HepG2 (cell line): ENCODE data around the gene LAPTM4A. TPM values are rescaled to one million over a fixed set of nuclear protein-coding genes. Genes with fewer than 3 reads are reported as not detected.
A peak's percentile ranks its signal among the peaks of the same experiment; 100 is the strongest.

ENCODE experiments used
- AKNA ChIP-seq: sonication (generic); formaldehyde crosslinking; IDR thresholded peaks from 2 replicates; pipeline ENCODE4 v1.4.0; 2020; ENCODE audit warnings: missing genetic modification reagents, borderline replicate concordance
- ARNTL ChIP-seq: sonication (generic); formaldehyde crosslinking; IDR thresholded peaks from 2 replicates; pipeline ENCODE4 v1.4.0; 2020; ENCODE audit warnings: mild to moderate bottlenecking, missing genetic modification reagents
- CREM ChIP-seq, 2 experiments: sonication (generic) in 1 of 2; formaldehyde crosslinking in 1 of 2; IDR thresholded peaks; 2 replicates each; pipeline versions ENCODE4 v1.4.0 to v1.6.1; 2016 to 2020; ENCODE audit warnings: antibody characterized with exemption in 1 of 2, mild to moderate bottlenecking in 1 of 2, missing genetic modification reagents in 1 of 2
- GMEB2 ChIP-seq: IDR thresholded peaks from 2 replicates; pipeline ENCODE4 v1.6.1; 2016; ENCODE audit warnings: missing biosample characterization, missing genetic modification reagents, low read depth
- GPN1 ChIP-seq: sonication (generic); formaldehyde crosslinking; IDR thresholded peaks from 2 replicates; pipeline ENCODE4 v1.5.1; 2020; ENCODE audit warnings: missing genetic modification reagents, borderline replicate concordance
- KAT8 ChIP-seq: IDR thresholded peaks from 2 replicates; pipeline ENCODE4 v1.6.1; 2016; ENCODE audit warnings: missing genetic modification reagents, missing compliant biosample characterization
- KLF9 ChIP-seq: IDR thresholded peaks from 2 replicates; pipeline ENCODE4 v1.6.1; 2016; ENCODE audit warnings: low read depth
- KMT2A ChIP-seq: sonication (generic); formaldehyde crosslinking; IDR thresholded peaks from 2 replicates; pipeline ENCODE4 v1.4.0; 2020; ENCODE audit warnings: missing genetic modification reagents
- NR2F2 ChIP-seq: IDR thresholded peaks from 2 replicates; pipeline ENCODE4 v1.6.1; 2012; ENCODE audit warnings: low read depth, inconsistent platforms, borderline replicate concordance
- PAWR ChIP-seq: sonication (generic); formaldehyde crosslinking; IDR thresholded peaks from 2 replicates; pipeline ENCODE4 v1.4.0; 2020; ENCODE audit warnings: missing genetic modification reagents, mild to moderate bottlenecking, borderline replicate concordance
- RXRB ChIP-seq: IDR thresholded peaks from 2 replicates; pipeline ENCODE4 v1.6.1; 2016; ENCODE audit warnings: borderline replicate concordance, missing genetic modification reagents, missing compliant biosample characterization
- SALL1 ChIP-seq: sonication (generic); formaldehyde crosslinking; IDR thresholded peaks from 2 replicates; pipeline ENCODE4 v1.8.0; 2022; ENCODE audit warnings: mild to moderate bottlenecking, missing genetic modification reagents
- SALL2 ChIP-seq: sonication (generic); formaldehyde crosslinking; IDR thresholded peaks from 2 replicates; pipeline ENCODE4 v1.8.1; 2023; ENCODE audit warnings: mild to moderate bottlenecking, missing genetic modification reagents, inconsistent platforms
- SIN3B ChIP-seq: fragments of 150-350 bp; IDR thresholded peaks from 2 replicates; pipeline ENCODE4 v1.6.1; 2014; ENCODE audit warnings: low read length
- TBX3 ChIP-seq: fragments of 450-650 bp; IDR thresholded peaks from 2 replicates; pipeline ENCODE4 v1.6.1; 2017; ENCODE audit warnings: antibody characterized with exemption, mild to moderate bottlenecking, inconsistent platforms, borderline replicate concordance
- ZKSCAN1 ChIP-seq: fragments of 150-350 bp; IDR thresholded peaks from 2 replicates; pipeline ENCODE4 v1.6.1; 2014; ENCODE audit warnings: low read length
- ZNF138 ChIP-seq: sonication (generic); formaldehyde crosslinking; IDR thresholded peaks from 2 replicates; pipeline ENCODE4 v1.5.0; 2020; ENCODE audit warnings: mild to moderate bottlenecking, low read depth, missing genetic modification reagents
- ZNF547 ChIP-seq: sonication (generic); formaldehyde crosslinking; IDR thresholded peaks from 2 replicates; pipeline ENCODE4 v1.5.1; 2020; ENCODE audit warnings: mild to moderate bottlenecking, missing genetic modification reagents
- ZNF552 ChIP-seq: sonication (generic); formaldehyde crosslinking; IDR thresholded peaks from 2 replicates; pipeline ENCODE4 v1.9.0; 2022; ENCODE audit warnings: missing genetic modification reagents, mild to moderate bottlenecking, borderline replicate concordance
- ZNF577 ChIP-seq: sonication (generic); formaldehyde crosslinking; IDR thresholded peaks from 2 replicates; pipeline ENCODE4 v1.4.0; 2020; ENCODE audit warnings: mild to moderate bottlenecking, low read depth, missing genetic modification reagents, borderline replicate concordance
- ZNF614 ChIP-seq: IDR thresholded peaks from 2 replicates; pipeline ENCODE4 v1.6.1; 2018; ENCODE audit warnings: missing biosample characterization, missing genetic modification reagents, inconsistent platforms, borderline replicate concordance
- polyA plus RNA-seq, 8 experiments: library from polyadenylated mRNA; depleted of rRNA in 3 of 8; stranded (reverse) in 7 of 8; unstranded in 1 of 8; fragments of >200 nt; fragmentation: Illumina TruSeq in 4 of 8; extraction: Trizol in 4 of 8; gene quantifications; 2 replicates each; pipeline versions ENCODE4 v1.2.1 to v1.2.3, GENCODE V29; 2011 to 2016; ENCODE audit warnings: low read depth in 4 of 8, missing spikeins in 1 of 8, mixed read lengths in 1 of 8; ENCODE audit not compliant: insufficient read depth in 1 of 8
- total RNA-seq, 5 experiments: library from RNA; depleted of rRNA; stranded (reverse); fragments of >200 nt; fragmentation: Illumina TruSeq; extraction: Trizol; gene quantifications; 2 replicates each; pipeline ENCODE4 v1.2.3, GENCODE V29; 2016; ENCODE audit warnings: low read depth in 1 of 5
- TF ChIP-seq, protein P1 (sequence below): sonication (generic); formaldehyde crosslinking; IDR thresholded peaks from 2 replicates; pipeline ENCODE4 v1.4.0; 2020; ENCODE audit warnings: missing genetic modification reagents

Gene LAPTM4A
- total and polyA plus RNA-seq, 2 of the 13 experiments (the other 11 are each of a cell fraction or from before 2014, with no cell fraction given), result 116 to 558 TPM

DNA sequence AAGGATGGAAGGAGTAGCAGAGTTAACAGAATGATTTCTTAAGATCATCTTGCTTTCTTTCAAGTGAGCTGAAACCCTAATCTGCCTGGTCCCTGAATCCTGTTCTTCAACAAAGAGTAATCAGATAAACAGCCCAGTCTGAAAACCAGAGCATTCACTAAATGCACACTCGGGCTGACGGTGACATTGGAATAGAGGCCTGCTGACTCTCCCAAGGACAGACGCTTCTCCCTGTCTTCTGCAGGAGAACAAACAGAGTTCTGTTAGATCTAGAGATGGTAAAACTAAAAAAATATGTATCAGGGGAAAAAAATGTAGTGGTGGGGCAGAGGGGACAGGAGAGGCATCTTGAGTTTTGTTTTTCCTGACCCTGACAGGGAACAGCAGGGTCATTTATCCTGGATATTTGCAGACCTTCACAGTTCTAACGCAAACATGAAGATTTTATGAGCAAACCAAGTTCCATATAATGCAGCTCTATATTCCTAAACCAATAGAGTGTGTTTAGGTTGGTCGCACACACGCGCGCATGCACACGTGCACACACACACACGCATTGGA, 46.3 kb downstream of the LAPTM4A start (continued):
- TF ChIP-seq ZNF577 (CRISPR knock-in tag), result no peak
- TF ChIP-seq KAT8 (CRISPR knock-in tag), result peak; percentile 43; the same call in 1 of the 2 replicates
- no peak for TF ChIP-seq ZKSCAN1
- TF ChIP-seq GPN1 (CRISPR knock-in tag), result no peak
- no peak for TF ChIP-seq SIN3B
- peak; percentile 84; the same call in 1 of the 2 replicates for TF ChIP-seq ZNF614
- TF ChIP-seq ZNF552 (CRISPR knock-in tag), result no peak
- TF ChIP-seq, protein P1, sequence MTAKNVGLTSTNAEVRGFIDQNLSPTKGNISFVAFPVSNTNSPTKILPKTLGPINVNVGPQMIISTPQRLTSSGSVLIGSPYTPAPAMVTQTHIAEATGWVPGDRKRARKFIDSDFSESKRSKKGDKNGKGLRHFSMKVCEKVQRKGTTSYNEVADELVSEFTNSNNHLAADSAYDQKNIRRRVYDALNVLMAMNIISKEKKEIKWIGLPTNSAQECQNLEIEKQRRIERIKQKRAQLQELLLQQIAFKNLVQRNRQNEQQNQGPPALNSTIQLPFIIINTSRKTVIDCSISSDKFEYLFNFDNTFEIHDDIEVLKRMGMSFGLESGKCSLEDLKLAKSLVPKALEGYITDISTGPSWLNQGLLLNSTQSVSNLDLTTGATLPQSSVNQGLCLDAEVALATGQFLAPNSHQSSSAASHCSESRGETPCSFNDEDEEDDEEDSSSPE (CRISPR knock-in tag), result 0 out of 2 replicates have a peak, but pooled peaks have one; percentile 18
- TF ChIP-seq CREM (IDR thresholded peaks at IDR 0.05), result no peak; the same call in 1 of the 2 replicates
- TF ChIP-seq CREM (CRISPR knock-in tag; IDR thresholded peaks at IDR 0.05), result no peak
- 0 out of 2 replicates have a peak, but pooled peaks have one; percentile 51 for TF ChIP-seq KMT2A
- TF ChIP-seq ARNTL, result peak; percentile 20; the same call in 1 of the 2 replicates
- TF ChIP-seq RXRB (CRISPR knock-in tag), result peak; percentile 85
- no peak for TF ChIP-seq ZNF138 (CRISPR knock-in tag)
- TF ChIP-seq SALL2 (CRISPR knock-in tag), result 0 out of 2 replicates have a peak, but pooled peaks have one; percentile 24
- TF ChIP-seq NR2F2, result peak; percentile 46; the same call in 1 of the 2 replicates
- TF ChIP-seq ZNF547, result no peak
- TF ChIP-seq TBX3, result no peak
- no peak for TF ChIP-seq AKNA (CRISPR knock-in tag)
- 0 out of 2 replicates have a peak, but pooled peaks have one; percentile 70 for TF ChIP-seq KLF9 (CRISPR knock-in tag)
- TF ChIP-seq PAWR (CRISPR knock-in tag), result no peak
- no peak for TF ChIP-seq GMEB2 (CRISPR knock-in tag)
- peak; percentile 91; the same call in 1 of the 2 replicates for TF ChIP-seq SALL1 (CRISPR knock-in tag)
